NOMO-1 treated with dmso at 0.1 percent for 144 hours (cell line): ENCODE measurements around the gene CACNG7.
"Not testable (repeated sequence)": the region's sequence is repeated elsewhere in the genome, so short reads cannot be mapped to it uniquely, and the experiment has no call there.

Experiments used
- DNase-seq: peaks from one replicate; lab custom pipeline; 2025; ENCODE audit not compliant: unreplicated experiment; lab: John Stamatoyannopoulos, UW

The CACNG7 gene

DNA sequence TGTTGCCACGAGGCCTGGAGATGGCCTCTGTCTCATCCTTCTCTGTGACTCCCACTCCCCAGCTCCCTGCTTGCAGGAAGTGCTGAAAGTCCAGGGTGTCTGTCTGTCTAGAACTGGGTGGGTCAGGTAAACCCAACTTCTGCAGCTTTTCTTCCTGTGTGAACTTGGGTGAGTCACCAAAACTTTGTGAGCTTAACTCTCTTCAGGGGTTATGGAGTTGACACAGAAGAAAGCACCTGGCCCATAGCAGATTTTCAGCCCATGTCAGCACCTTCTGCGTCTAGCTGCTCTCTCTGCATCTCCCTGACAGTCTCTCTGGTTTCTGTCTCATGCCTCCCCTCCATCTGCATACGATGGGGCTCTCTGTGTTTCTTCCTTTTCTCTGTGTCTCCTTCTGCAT is 4.2 kb upstream of the CACNG7 start:
- no peak for DNase-seq

DNA sequence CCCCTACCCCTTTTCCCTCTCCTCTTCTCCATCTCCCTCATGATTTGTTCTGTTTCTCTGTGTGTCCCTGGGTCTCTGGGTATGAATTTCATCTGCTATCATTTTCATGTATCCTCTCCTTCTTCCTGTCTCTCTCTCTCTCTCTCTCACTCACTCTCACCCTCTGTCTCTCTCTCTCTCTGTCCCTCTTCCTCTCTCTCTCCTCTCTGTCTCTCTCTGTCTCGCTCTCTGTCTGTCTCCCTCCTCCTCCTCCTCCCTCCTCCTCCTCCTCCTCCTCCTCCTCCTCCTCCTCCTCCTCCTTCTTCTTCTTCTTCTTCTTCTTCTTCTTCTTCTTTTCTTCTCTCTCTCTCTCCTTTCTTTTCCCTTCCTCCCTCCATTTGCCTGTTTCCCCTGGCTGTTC is 3.3 kb upstream of the CACNG7 start:
- DNase-seq = no peak

DNA sequence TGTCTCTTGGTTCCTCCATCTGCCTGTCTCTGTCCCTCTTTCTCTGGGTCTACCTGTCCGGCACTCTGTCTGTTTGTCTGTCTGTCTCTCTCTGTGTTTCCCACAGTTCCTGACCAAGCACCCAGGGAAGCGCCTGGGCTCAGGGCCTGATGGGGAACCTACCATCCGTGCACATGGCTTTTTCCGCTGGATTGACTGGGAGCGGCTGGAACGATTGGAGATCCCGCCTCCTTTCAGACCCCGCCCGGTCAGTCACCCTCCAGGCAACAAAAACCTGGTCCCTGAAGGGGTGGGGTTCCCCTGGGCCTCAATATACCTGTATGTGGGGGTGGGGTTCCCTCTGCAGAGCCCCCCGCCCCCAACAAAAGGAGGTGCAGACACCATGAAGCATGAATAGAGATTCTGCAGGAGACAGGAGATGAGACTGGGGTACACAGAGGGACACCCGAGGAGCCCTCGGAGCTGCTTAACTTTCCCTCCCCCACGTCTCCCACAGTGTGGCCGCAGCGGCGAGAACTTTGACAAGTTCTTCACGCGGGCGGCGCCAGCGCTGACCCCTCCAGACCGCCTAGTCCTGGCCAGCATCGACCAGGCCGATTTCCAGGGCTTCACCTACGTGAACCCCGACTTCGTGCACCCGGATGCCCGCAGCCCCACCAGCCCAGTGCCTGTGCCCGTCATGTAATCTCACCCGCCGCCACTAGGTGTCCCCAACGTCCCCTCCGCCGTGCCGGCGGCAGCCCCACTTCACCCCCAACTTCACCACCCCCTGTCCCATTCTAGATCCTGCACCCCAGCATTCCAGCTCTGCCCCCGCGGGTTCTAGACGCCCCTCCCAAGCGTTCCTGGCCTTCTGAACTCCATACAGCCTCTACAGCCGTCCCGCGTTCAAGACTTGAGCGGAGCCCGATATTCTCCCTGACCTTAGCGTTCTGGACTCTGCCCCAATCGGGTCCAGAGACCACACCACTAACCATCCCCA is 2.6 kb upstream of the CACNG7 start:
- DNase-seq = no peak

DNA sequence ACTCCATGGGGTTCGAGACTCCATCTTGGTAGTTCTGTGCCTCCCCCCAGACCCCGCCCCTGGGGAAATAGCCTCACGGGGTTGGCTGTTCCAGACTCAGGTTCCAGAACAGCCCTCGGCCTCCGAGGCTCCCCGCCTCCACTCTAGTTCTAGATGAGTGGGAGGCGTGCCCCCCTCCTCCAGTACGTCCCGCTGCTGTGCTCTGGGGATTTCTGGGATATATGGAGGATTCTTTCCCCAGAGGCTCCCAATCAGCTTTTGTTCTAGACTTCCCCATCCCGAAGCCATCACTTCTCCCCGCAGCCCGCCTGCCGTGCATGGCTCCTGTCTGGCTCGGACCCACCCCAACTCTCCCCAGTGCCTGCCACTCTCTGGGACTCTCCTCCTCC is 1.9 kb upstream of the CACNG7 start:
- no peak for DNase-seq

DNA sequence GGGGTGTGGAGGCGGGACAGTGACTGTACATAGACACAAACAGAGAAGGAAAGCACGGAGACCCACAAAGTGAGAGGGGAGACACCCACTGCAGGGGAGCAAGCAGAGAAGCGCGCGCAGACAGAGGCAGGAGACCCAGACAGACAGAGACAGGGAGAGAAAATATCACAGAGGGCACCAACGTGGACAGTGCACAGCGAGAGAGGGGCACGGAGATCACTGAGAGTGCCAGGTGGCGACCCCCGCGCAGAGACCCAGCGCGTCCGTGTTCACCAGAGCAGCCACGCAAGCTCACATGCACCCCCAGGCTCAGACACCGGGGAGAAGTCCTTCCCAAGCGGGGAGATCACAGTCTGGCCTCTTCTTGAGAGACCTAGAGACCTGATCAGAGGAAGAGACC is 1.4 kb upstream of the CACNG7 start:
- no peak for DNase-seq

DNA sequence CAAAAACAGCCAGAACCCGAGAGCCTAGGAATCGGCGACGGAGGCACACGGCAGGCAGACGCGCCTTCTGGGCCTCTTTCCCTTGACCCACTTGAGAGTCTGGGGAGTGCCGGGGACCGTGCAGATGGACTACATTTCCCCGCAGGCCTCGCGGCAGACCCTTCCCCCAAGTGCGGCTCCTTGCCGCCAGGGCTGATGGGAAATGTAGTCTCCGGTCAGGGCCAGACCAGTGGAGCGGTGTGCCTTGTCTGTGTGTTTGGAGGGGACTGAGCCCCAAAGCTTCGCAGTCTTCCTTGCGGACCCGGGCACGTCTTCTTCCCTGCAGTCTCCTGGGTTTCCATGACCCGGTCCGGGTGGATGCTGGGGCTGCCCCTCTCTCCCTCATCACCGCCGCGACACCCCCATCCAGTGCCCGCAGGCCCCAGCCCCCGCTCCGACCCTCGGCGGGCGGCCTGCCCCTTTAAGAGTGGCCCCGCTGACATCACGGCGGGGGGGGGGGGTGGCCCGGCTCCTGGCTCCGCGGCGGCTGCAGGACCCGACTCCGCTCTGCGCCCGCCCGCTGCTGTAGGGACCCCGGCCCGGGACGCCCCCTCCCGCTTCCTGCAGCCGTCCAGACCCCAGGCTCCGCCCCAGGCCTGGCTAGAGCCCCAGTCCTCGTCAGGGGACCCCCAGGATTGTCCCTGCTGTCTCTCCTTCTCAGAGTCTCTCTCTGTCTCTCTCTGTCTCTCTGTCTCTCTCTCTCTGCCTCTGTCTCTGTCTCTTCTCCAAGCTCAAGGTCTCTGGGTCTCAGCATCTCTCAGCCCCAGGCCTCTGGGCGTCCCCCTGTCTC is 758 bp upstream of the CACNG7 start:
- no peak for DNase-seq

DNA sequence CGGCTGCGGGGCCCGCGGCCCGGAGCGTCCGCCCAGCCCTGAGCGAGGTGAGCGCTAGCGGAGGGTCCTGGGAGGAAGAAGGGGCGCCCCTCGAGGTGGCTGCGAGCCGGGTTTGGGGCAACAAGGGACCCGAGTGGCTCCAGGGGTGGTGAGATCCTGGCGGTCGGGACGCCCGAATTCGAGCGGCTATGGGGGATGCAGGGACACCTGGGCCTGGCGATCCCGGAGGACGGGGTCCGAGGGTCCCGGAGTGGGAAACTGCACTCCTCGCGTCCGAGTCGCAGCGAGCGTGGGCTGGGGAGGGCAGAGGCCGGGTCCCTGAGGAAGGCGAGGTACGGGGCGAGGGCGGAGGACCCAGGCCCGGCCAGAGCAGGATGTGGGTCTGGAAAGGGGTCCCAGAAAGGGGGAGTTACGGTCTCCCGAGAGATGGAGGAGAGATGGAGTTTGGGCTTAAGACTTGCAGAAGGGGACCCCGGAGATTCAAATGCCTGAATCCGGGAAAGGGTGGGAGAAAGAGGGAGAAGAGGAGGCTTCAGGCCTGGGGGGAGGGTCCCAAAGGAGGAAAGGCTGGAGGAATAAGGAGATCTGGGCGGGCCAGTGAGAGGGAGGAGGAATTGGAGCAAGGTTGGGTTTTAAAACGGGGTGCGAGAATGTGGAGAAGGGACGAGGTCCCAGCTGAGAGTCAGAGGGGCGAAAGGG is 542 bp downstream of the CACNG7 start:
- no peak for DNase-seq

DNA sequence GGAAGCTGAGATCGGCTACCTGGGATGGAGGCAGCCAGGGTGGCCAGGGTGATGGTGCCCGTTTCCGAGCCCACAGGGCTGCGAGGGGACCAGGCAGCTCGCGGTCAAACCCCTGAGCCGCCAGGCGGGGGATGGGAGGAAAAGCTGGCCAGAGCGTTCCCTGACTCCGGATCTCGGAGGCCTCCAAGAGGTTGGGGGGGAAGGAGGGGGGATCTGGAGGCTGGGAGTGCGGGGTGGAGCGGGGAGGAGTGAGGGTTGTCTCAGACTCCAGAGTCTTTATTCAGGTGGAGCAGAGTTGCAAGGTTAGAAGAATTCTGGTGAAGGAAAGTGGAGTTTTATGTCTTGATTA is 1.1 kb downstream of the CACNG7 start:
- no peak for DNase-seq

DNA sequence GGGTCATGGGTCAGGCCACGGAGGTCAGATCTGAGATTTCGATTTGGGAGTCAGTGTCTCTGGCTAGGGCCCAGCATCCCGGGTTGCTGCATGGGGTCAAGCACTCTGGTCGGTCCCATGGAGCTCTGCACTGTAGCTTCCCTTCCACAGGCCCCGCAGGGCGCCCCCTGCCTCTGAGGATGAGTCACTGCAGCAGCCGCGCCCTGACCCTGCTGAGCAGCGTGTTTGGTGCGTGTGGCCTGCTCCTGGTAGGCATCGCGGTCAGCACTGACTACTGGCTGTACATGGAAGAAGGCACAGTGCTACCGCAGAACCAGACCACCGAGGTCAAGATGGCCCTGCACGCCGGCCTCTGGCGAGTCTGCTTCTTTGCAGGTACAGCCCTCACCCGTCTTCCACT is 3.6 kb downstream of the CACNG7 start:
- DNase-seq = no peak

DNA sequence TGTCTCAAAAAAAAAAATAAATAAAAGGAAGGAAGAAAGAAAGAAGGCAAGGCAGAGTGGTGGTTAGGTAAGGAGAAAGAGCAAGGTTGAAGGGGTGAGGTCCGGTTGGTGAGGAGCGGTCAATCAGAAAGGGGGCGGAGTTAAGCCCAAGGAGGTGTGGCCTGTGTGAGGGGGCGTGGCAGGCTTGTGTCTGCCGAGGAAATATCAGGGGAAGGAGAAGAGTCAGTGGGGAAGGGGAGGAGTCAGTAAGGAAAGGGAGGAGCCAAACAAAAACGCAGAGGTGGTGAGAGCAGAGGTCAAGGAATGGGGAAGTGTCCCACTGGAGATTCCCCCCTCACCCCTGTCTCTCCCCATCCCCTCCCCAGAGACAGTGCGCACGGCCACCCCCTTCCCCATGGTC is 5.9 kb downstream of the CACNG7 start:
- DNase-seq = no peak

DNA sequence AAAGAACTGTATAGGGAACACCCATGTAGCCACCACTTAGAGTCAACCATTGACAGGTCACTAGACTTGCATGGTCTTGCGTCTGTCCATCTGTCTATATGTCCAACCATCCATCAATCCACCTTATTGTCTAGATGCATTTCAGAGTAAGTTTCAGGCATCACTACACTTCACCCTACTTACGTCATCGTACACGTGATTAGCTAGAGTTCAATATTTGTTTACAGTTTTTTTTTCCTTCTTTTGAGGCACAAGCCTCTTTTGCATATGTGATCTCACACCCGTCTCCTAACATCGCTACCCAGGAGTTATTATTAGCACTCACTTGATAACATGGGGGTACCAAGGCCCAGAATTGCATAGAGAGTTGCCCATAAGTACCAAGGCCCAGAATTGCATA is 6.9 kb downstream of the CACNG7 start:
- DNase-seq = no peak

DNA sequence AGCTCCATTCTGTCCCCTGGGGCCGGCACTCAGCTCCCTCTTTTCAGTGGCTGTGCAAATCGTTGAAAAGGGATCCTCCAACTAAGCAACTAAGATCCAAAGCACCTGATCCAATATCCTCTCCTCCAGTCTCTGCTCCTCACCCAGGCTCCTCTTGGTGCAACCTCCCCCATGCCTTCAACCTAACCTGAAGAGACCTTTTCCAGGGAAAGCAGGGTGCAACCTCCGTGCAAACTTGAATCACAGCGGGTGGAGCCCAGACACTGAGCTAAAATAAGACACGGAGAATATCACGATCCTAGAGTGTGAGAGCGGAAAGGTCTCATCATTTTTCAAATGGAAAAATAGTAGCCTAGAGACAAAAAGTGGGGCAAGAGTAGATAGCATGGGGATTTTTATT is 8.3 kb downstream of the CACNG7 start:
- DNase-seq = no peak

DNA sequence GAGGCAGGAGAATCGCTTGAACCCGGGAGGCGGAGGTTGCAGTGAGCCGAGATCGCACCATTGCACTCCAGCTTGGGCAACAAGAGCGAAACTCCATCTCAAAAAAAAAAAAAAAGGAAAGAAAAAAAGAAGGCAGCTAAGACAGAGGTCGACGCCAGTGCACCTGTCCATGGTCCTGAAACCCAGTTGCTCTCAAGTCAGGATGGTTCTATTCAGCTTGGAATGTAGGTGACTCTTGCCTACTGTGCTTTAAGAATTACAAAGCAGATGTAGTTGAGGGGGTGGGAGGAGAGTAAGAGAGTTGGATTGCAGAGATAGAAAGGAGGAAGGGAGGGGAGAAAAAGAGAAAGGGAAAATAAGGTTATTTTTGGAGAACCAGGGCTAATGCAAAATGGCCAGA is 18.7 kb downstream of the CACNG7 start:
- DNase-seq = peak; percentile 34

DNA sequence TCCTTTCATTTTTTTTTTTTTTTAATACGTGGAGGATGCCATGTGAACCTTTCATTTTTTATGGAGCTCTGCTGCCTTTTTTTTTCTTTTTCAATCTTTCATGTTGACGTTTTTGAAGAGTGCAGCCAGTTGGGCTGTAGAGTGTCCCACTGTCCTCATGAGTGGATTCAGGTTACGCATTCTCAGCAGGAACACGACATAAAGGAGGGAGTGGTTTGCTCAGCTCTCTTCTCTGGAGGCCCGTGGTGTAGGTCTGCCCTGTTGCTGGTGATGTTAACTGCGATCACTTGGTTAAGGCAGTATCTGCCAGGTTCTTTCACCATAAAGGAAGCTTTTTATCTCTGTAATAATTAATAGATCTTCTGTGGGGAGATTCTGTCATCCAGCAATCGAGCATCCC is 27.0 kb downstream of the CACNG7 start:
- DNase-seq = no peak

DNA sequence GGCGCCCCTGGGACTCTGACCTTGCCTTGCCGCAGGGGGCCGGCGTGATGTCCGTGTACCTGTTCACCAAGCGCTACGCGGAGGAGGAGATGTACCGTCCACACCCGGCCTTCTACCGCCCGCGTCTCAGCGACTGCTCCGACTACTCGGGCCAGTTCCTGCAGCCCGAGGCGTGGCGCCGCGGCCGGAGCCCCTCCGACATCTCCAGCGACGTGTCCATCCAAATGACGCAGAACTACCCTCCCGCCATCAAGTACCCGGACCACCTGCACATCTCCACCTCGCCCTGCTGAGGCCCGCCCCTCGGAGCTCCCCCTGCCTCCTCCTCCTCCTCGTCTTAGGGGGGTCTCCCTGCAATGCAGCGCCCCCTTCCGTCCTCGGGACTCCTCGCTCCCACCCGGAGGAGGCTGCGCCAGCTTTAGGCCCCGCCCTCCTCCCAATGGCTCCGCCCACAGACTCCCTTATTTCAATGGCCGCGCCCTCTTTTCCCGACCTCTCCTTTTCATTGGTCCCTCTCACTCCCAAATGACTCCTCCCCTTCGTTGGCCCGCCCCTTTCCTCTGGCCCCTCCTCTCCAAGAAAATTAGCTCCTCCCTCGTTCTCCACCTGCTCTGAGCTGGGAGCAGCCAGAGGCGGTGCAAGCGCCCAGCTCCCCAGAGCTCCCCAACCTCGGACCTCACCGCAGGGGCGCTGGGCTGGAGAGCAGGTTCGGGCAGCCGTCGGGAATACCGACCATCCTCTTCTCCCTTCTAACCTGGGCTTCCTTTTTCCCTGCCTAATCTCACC is 33.1 kb downstream of the CACNG7 start:
- no peak for DNase-seq

DNA sequence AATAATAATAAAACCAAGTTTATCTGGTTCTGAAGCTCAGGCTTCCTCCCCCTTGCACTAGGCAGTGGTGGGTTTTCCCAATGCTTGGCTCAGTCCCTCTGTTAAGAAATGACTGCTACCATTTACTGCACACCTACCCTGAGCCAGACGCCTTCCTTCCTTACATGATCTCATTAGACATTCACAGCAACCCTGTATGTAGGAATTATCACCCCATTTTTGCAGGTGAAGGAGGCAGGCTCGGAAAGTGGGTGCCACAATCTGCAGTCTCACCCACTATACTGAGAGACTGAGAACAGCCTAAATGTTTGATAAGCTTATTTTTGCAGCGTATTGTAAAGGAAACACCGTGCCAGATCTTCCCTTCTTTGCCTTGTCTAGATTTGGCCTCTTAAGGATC is 35.3 kb downstream of the CACNG7 start:
- DNase-seq = no peak

DNA sequence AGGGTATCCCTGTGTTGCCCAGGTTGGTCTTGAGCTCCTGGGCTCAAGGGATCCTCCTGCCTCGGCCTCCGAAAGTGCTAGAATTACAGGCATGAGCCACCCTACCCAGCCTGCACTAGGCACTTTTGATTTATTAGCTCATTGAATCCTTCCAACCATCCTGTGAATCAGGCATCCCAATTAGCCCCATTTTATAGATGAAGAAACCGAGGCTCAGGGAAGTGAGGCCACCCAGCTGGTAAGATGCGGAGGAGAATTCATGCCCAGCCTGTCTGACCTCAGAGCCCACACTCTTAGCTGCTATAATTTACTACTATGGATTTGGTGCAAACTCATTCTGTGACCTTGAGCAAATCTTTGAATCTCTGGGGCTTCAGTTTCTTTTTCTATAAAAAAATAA is 35.9 kb downstream of the CACNG7 start:
- DNase-seq = no peak

DNA sequence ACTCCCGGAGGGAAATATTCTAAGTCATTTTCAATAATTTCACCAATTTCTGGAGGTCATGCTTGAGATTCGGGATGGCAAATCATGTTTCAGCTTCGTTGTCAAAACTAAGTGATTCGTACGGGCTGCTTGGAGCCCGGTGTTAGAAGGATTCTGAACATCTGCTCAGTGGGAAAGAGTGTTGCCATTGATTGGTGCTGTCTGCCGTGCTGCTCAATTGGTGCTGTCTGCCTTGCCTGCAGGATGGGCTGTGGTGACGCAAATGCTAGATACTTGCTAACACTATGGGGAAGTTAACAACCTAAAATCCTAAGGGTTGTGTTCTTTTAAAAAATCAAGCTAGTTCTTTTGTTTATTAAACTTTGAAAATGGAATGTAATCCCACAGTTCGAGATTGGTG is 36.4 kb downstream of the CACNG7 start:
- no peak for DNase-seq

DNA sequence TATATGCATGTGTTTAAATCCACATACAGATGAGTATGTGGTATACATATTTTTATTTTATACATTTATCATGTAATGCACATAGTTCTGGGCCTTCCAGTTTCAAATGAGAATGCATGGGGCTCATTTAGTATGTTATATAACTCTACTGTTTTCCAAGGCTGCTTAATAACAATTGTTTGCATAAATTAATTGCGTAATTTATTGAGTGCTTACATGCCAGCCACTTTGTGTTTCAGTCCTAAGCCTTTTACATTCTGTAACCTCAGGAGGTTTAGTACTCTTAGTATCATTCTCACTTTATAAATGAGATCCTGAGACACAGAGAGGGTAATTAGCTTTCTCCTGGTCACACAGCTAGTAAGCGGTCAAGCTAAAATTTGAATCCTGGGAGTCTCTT is 36.9 kb downstream of the CACNG7 start:
- DNase-seq = no peak

DNA sequence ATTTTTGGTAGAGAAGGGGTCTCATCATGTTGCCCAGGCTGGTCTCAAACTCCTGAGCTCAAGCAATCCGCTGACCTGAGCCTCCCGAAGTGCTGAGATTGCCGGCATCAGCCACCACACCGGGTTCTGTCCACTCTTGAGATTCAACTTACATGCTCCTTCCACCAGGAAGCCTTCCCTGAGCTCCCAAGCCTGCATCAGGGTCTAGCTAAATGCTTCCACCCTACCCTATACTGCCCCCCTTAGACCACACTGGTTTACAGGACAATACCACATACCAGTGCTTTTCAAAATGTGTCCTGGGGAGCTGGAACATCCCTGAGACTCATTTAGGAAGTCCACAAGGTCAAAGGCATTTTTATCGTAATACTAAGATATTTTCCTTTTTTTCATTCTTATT is 38.5 kb downstream of the CACNG7 start:
- no peak for DNase-seq

DNA sequence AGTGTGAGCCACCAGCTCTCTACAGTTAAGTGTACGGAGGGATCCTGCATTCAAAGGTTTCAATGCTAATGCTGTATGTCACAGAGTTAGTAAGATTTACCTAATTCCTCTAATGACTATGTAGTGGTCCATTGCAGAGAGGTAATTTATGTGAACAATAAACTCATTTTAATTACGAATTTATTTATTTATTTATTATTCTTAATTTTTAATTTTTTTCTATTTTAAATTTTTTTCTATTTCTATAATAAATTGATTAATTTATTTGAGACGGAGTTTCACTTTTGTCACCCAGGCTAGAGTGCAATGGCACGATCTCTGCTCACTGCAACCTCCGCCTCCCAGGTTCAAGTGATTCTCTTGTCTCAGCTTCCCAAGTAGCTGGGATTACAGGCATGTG is 39.5 kb downstream of the CACNG7 start:
- DNase-seq = not testable (repeated sequence)
